Osteoblast (primary cell): ENCODE data around the gene OR51V1. TPM values are rescaled to one million over a fixed set of nuclear protein-coding genes. Genes with fewer than 3 reads are reported as not detected.

ENCODE experiments used
- DNase-seq: peaks from one replicate; pipeline ENCODE4 v3.0.0; 2011; ENCODE audit warnings: low spot score, mixed read lengths; ENCODE audit not compliant: insufficient read length; ENCODE audit errors: missing footprints
- H2AFZ ChIP-seq: 2 replicates; pipeline ENCODE4 v1.6.0; 2011; ENCODE audit warnings: mild to moderate bottlenecking, low read length
- H3K27ac ChIP-seq: 2 replicates; pipeline ENCODE4 v1.5.1; 2011; ENCODE audit warnings: mild to moderate bottlenecking, low read depth, low read length, moderate library complexity
- H3K27me3 ChIP-seq: 2 replicates; pipeline ENCODE4 v1.6.0; 2012; ENCODE audit warnings: mild to moderate bottlenecking, control low read depth, inconsistent platforms, low read length, moderate library complexity; ENCODE audit not compliant: insufficient read depth
- H3K36me3 ChIP-seq: 2 replicates; pipeline ENCODE4 v1.5.1; 2011; ENCODE audit warnings: mild to moderate bottlenecking, low read length, control low read depth, moderate library complexity; ENCODE audit not compliant: insufficient read depth
- H3K4me1 ChIP-seq: 2 replicates; pipeline ENCODE4 v1.5.1; 2011; ENCODE audit warnings: mild to moderate bottlenecking, low read length, control low read depth, moderate library complexity; ENCODE audit not compliant: insufficient read depth
- H3K4me2 ChIP-seq: 2 replicates; pipeline ENCODE4 v1.6.0; 2011; ENCODE audit warnings: mild to moderate bottlenecking, low read length; ENCODE audit not compliant: insufficient read depth
- H3K4me3 ChIP-seq: fragments of 200-600 bp; sonication (generic); 3 replicates; pipeline ENCODE4 v1.5.1; 2012; ENCODE audit warnings: mild to moderate bottlenecking, low read length, inconsistent platforms; ENCODE audit not compliant: insufficient read depth
- H3K79me2 ChIP-seq: 2 replicates; pipeline ENCODE4 v1.6.0; 2012; ENCODE audit warnings: mild to moderate bottlenecking, low read length, control low read depth, inconsistent platforms; ENCODE audit not compliant: insufficient read depth
- H3K9me3 ChIP-seq: 2 replicates; pipeline ENCODE4 v1.5.1; 2011; ENCODE audit warnings: low read depth, low read length, control low read depth
- H4K20me1 ChIP-seq: 2 replicates; pipeline ENCODE4 v1.6.0; 2012; ENCODE audit warnings: mild to moderate bottlenecking, low read length, control low read depth; ENCODE audit not compliant: insufficient read depth
- total RNA-seq: library from RNA; depleted of rRNA; stranded (reverse); fragments of >200 nt; gene quantifications from 2 replicates; pipeline ENCODE4 v1.2.3, GENCODE V29; 2012
- TF ChIP-seq, protein P1 (sequence below): IDR thresholded peaks from 2 replicates; pipeline ENCODE4 v1.5.1; 2011; ENCODE audit warnings: mild to moderate bottlenecking, low read depth, low read length, moderate library complexity; ENCODE audit errors: extremely low read depth

Gene OR51V1
- total RNA-seq, 1 donor: not detected

DNA sequence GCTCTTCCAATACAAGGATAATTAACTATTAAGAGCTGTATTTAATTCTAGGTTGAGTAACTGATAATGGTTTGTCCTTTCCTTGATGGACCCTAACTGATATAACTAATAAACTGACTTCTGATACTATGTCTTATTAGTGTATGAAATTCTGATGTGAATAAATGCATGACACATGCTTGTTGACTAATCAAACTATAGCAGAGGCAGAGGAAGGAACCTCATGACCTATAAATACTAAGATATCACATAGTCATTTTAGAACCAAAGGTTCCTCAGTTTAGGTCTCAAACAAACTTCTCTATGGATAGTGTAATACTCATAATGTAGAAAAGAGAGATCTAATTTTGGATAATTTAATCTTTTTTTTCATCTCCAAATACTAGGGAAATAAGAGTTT lies 38.6 kb upstream of the OR51V1 start:
- DNase-seq: no peak
- Histone ChIP-seq H3K4me3 (no peak overlapping the region), H3K27me3 (no peaks in the 10 kb centered on the region), H2AFZ (no peak overlapping the region), H4K20me1 (no peaks in the 10 kb centered on the region), H3K4me2 (no peak overlapping the region), H3K79me2 (no peaks in the 10 kb centered on the region), H3K4me1 (peaks cover 2% of the 10 kb centered on the region), H3K27ac (no peak overlapping the region), H3K36me3 (no peaks in the 10 kb centered on the region), H3K9me3 (no peaks in the 10 kb centered on the region)
- TF ChIP-seq, protein P1, sequence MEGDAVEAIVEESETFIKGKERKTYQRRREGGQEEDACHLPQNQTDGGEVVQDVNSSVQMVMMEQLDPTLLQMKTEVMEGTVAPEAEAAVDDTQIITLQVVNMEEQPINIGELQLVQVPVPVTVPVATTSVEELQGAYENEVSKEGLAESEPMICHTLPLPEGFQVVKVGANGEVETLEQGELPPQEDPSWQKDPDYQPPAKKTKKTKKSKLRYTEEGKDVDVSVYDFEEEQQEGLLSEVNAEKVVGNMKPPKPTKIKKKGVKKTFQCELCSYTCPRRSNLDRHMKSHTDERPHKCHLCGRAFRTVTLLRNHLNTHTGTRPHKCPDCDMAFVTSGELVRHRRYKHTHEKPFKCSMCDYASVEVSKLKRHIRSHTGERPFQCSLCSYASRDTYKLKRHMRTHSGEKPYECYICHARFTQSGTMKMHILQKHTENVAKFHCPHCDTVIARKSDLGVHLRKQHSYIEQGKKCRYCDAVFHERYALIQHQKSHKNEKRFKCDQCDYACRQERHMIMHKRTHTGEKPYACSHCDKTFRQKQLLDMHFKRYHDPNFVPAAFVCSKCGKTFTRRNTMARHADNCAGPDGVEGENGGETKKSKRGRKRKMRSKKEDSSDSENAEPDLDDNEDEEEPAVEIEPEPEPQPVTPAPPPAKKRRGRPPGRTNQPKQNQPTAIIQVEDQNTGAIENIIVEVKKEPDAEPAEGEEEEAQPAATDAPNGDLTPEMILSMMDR: no peak

DNA sequence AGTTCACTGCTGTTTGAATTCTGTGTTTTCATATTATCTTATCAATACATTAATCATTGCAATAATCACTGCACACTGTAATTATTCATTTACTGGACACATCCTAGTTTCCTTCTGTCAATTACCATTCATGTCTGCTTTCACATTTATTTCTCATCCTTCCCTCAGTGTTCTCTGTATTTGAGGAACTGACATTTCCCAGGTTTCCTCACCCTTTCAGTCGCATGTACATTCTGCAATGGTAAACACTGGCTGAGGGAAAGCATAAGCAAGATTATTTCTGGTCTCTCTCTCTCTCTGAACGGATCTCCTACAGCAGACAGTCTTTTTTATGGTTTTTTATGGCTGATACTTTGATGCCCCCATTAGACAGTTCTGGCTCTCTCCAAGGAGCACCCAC lies 38.0 kb upstream of the OR51V1 start:
- Histone ChIP-seq H4K20me1 (no peaks in the 10 kb centered on the region), H2AFZ (peak overlapping the region; percentile 5), H3K79me2 (no peaks in the 10 kb centered on the region), H3K36me3 (no peaks in the 10 kb centered on the region), H3K4me3 (no peak overlapping the region), H3K4me1 (peaks cover 2% of the 10 kb centered on the region), H3K27ac (no peak overlapping the region), H3K9me3 (no peaks in the 10 kb centered on the region), H3K27me3 (no peaks in the 10 kb centered on the region), H3K4me2 (no peak overlapping the region)
- TF ChIP-seq, protein P1: no peak
- DNase-seq: no peak

DNA sequence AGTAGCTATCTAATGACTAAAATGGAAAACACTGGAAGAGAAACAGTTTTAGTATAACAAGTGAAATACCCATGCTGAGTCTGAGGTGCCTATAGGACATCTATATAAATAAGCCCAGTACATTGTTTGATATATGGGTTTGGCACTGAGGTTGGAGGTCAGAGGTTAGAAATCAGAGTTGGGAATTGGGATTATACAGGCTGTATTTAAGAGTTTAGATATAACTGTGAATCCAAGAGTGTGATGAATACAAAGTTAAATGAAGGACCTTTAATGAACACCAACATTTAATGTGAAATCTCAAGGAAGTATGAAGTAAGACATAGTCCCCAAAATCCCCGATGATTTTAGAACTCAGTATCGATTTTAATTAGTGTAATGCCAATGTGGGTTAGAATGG lies 36.9 kb upstream of the OR51V1 start:
- Histone ChIP-seq H3K79me2 (no peaks in the 10 kb centered on the region), H3K27ac (no peak overlapping the region)
- TF ChIP-seq, protein P1: no peak

DNA sequence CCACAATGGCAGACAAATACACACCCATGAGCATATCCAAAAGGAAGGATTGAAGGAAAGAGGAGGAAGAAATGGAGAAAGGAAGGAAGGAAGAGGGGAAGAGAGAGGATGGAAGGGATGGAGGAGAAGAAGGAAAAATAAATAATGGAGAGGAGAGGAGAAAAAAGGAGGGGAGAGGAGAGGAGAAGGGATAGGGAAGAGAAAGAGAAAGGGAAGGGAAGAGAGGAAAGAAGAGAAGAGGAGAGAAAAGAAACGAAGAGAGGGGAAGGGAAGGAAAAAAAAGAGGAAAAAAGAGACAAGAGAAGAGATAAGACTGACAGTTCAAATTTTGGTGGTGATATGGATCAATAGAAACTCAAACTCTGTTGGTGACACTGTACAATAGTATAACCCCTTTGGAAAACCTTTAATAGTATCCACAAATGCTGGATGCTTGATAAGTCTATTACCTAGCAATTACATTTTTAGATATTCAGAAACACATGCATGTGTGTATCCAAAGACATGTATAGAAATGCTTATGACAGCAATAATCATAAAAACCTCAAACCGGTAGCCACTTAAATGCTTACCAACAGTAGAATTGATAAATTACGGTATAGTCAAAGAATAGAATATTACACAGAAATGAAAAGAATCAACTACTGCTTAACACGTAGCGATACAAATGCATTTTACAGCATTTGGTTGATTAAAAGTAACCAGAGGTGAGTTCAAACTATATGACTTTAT lies 35.0 kb upstream of the OR51V1 start:
- H3K4me3 ChIP-seq: no peak overlapping the region
- H3K27me3 ChIP-seq: no peaks in the 10 kb centered on the region
- H3K27ac ChIP-seq: no peak overlapping the region
- no peaks in the 10 kb centered on the region for H3K79me2 ChIP-seq
- no peak overlapping the region for H2AFZ ChIP-seq
- H3K9me3 ChIP-seq: no peaks in the 10 kb centered on the region
- no peaks in the 10 kb centered on the region for H3K4me1 ChIP-seq
- DNase-seq: no peak
- H4K20me1 ChIP-seq: no peaks in the 10 kb centered on the region
- no peak overlapping the region for H3K4me2 ChIP-seq
- no peaks in the 10 kb centered on the region for H3K36me3 ChIP-seq
- TF ChIP-seq, protein P1: no peak

More for the DNA sequence above, 36.9 kb upstream of the OR51V1 start:
- DNase-seq: no peak
- H2AFZ ChIP-seq: no peak overlapping the region
- no peaks in the 10 kb centered on the region for H3K27me3 ChIP-seq
- no peak overlapping the region for H3K4me3 ChIP-seq
- no peaks in the 10 kb centered on the region for H3K36me3 ChIP-seq
- no peaks in the 10 kb centered on the region for H3K9me3 ChIP-seq
- H4K20me1 ChIP-seq: no peaks in the 10 kb centered on the region
- peaks cover 2% of the 10 kb centered on the region for H3K4me1 ChIP-seq
- H3K4me2 ChIP-seq: no peak overlapping the region
